CD1c-positive myeloid dendritic cell (primary cell): Measurements from ENCODE around the gene ANKDD1A.

Experiments
- DNase-seq: peaks from one replicate; pipeline ENCODE4 v3.0.0-alpha.2; 2016; ENCODE audit errors: extremely low spot score

ANKDD1A gene

DNA sequence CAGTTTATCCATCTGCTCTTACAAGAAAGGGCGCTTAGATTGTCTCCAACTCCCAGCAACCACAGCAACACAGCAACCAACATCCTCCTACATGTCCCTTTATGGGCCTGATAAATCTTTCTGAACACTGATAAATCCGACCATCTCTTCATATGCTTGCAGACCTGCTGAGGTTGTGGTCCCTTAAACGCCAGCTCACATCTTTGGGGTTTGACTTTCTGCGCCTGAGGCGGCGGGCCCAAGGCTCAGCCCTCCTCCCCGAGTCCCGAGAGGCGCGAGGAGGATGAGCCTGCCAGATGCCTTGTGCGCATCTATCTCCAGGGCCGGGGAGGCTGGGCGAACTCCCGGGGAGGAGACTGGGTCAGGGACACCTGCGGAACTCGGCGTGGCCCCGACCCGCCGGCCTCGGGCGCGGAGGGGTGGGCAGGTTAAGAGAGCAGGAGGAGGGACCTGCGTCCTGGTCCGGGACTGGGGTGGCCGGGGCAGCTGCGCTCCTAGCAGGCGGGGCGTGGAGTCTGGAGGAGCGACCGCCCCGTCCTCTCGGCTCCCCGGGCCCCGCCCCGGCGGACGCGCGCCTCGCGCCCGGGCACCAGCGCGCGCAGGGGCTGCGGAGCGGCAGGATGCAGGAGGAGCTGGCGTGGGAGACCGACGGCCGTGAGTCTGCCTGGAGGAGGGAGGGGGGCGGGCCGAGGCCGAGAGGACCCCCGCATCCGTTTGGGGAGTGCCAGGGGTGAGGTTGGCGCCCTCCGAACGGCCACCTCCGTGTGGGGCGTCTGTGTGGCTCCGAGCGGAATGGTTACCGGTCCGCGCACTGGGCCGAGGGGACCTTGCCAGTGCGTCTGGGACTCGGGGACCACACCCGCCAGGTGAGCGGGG, at the start of gene ANKDD1A:
ANKDD1A (plus strand) TSS at position 592 of the 876 bp plus-strand sequence; CDS start at position 621, 29 bp downstream.
- DNase-seq: peak; percentile 41

DNA sequence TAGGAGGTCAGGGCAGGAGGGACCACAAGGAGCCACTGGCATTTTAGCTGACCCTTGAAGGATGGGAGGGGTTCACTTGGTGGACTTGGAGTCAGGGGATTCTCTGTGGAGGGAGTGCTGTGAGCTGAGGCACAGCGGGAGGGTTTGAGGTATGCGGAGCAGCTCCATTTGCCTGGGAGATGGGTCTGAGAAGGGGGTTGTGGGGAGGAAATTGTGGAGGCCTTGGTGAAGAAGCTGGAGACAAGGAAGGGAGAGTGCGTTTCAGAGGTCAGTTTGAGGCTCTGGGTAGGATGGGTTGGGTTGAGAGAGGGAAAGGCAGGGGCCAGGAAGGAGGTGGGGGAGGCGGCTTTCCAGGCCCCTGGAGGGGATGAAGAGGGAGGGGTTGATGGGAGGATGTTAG, 49.7 kb upstream of the ANKDD1A start:
- no peak for DNase-seq

DNA sequence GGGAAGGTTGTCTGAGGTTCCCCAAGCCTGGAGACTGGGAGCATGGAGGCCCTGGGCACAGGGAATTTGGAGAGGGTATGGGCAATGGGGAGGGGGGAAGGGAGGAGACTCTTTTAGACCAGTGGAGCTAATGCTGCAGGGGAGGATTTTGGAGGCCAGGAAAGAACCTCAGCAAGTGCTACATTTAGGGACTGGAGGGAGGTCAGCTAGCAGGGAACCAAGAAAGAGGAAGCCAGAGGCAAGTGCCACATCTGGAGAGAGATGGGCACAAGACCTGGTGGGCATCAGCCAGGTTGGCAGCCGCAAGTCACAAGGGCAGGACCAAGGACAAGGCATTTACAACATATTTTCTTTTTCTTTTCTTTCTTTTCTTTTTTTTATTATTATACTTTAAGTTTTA, 49.3 kb upstream of the ANKDD1A start:
- no peak for DNase-seq

DNA sequence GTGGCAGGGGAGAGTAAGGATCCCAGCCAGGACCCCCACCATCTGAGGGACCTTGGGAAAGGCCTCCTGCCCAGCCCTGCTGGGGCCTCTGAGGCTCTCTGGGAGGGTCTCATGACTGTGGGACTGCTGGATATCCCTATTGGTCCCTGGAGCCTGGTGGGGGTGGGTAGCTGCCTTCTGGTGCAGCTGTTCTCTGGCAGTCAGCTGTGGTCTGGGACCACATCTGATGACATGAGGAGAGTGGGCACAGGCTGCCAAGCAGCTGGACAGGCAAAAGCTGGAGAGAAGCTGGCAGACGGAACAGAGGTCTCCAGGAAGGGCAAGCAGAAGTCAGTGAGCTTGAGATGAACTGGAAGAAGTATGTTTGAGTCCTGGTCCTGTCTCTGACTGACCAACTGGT, 47.6 kb upstream of the ANKDD1A start:
- no peak for DNase-seq

DNA sequence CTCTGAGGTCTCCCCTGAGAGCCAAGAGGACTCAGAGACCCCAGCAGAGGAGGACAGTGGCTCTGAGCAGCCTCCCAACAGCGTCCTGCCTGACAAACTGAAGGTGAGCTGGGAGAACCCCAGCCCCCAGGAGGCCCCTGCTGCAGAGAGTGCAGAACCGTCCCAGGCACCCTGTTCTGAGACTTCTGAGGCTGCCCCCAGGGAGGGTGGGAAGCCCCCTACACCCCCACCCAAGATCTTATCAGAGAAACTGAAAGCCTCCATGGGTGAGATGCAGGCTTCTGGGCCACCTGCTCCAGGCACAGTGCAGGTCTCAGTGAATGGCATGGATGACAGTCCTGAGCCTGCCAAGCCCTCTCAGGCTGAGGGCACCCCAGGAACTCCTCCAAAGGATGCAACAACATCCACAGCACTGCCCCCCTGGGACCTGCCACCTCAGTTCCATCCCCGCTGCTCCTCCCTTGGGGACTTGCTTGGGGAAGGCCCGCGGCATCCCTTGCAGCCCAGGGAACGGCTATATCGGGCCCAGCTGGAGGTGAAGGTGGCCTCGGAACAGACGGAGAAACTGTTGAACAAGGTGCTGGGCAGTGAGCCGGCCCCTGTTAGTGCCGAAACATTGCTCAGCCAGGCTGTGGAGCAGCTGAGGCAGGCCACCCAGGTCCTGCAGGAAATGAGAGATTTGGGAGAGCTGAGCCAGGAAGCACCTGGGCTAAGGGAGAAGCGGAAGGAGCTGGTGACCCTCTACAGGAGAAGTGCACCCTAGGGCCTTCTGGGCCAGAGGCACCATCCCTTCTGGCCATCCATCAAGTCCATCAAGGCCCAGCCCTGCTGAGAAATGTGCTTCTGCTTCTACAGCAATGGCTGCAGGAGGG, 46.3 kb upstream of the ANKDD1A start:
- no peak for DNase-seq

DNA sequence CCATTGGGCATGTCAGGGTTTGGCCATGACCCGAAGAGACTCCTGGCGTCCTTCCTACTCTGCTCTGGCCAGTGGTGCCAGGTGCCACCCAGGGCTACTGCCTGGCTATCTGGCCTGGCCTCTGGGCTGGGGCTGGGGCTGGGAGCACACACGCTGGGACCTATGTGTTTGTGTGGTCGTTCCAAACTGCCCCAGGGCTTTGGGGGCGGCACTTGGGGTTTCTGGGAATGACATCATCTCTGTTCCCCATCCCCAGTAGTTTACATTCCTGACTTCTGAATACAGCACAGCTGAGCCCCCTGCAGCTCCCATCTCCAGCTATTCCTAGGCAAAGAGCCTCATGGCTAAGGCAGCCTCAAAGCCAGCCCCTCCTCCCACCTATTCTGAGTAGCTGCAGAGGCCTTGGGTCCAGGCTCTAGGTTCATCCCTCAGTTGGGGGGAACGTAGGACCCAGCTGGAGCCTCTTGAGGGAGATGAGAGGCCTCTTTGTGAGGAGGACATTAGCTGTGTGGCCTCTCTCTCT, 45.6 kb upstream of the ANKDD1A start:
- no peak for DNase-seq

DNA sequence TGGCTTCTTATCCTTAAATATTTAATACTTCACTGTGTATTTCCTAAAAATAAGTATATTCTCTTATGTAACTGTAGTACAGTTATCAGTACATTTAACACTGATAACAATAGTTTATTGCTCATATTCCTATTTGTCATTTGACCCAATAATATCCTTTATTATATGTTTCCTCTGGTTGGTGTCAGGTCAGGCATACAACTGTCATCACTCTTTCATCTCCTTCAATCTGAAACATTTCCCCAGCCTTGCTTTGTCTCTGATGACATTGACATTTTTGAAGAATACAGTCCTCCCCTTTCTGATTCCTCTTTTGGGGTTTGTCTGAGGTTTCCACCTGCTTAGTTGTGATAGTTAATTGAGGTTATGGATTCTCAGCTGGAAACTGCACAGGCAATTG, 42.2 kb upstream of the ANKDD1A start:
- no peak for DNase-seq

DNA sequence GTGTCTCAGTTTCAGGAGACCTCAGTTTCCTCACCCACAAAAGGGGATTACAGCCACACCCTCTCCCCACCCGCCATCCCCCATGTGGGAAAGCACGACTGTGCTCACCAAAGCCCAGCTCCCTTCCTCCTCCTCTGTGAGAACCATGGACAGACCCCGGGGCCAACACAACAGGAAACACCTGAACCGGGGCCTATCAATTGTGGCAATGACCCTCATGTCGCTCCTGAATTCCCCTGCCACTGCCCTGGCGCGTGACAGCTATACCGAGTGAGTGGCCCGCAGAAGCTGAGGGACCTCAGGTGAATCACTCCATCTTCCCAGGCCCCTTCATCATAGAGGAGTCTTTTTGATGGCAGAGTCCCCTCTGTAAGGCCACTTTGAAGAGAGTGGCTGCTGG, 41.3 kb upstream of the ANKDD1A start:
- no peak for DNase-seq

DNA sequence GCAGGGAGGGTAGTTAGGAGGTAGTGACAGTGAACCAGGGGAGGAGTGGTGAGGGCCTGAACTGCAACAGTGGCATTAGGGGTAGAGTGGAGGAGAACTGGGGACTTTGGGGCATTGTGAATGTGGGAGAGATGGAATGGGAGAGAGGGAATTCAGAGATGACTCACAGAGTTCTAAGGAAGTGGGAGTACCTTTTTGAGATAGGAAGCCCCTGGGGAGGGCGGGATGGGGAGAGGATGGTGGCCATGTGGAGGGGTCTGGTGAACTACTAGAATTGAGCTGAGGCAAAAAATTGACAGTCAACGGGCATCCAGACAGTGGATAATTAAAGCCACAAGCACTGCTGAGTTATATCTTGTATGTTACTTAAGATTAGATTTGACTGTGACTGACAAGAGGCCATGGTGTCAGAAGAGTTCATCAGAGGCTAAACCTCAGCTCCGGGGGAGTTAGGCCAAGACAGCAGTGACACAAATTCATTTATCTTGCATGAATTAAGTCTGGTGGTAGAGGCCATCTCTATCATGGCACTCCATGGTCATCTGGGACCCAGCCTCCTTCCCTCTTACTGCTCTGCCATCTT, 36.0 kb upstream of the ANKDD1A start:
- DNase-seq: no peak

DNA sequence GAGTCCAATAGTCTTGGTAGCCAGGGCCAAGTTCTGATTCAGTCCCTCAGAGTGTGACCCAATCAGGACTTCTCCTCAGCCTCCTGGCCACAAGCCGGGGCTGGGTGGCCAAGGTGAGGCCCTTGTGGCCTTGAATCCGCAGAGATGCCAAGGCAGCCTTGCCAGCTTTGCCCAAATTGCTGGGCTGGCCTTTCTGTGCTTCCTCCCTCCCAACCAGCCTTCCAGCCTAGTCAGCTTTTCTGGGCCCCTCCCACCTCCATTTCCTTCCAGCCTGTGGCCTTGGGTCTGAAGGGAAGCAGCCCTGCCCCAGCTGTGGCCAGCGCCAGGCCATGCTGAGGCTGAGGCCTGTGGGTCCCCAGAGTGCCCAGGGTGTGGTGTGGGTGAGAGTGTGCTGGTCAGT, 34.3 kb upstream of the ANKDD1A start:
- peak; percentile 80 for DNase-seq

DNA sequence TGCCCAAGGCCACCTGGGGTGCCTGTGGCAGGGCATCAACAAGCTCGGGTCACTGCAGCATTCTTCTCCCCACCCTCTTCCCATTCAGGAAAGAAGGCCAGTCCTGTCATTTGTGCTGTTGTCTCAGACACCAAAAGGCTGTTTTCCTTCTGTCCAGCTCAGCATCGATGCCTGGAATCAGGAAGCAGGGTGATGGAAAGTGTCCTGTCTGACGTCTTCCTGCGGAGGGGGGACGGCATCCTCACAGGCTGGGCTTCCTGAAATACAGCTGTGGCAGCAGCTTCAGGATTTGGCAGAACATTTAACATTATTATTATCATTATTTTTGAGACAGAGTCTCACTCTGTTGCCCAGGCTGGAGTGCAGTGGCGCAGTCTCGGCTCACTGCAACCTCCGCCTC, 33.0 kb upstream of the ANKDD1A start:
- peak; percentile 51 for DNase-seq

DNA sequence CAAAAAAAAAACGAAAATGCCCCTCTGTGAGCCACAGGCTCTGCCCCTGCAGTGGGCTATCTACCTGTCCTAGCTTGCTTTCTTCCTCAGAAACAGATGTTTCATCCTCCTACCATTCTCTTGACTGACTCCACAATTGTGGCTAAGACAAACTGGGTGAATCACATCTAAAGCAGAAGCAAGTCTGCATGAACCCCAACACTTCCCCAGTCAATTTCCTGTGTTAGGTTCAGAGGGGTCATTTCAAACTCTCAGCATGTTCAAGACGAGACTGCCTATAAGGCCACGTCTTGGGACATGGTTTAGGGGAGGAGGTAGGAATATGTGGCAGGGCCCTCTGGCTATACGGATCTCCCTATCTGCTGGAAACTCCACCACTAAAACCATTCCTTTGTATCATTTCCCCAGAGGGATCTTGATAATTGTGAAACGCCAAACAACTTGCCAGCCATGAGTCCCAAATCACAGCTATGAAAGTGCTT, 28.6 kb upstream of the ANKDD1A start:
- DNase-seq: peak; percentile 90

DNA sequence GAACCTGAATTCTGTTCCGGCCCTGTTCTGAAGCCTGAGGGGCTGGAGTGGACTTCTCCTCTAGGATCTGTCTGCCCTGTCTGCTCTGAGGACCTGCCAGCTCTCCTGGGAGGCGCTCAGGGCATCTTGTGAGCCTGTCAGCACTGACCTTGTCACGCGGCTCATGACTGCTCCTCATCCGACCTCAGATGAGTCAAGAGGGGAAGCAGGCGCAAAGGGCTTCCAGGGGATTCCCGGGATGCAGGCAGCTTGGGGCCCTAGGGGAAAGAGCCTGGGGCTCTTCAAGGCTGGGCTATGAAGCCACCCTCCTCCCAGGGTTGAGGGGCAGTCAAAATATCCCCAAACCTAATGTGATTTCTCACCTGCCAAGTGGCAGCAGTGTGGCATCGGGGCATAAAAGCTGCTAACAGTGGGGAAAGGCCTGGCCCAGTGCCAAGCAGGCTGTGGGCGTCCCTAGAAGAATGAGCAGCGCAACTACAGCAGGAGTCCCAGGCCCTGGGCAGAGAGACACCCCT, 27.6 kb upstream of the ANKDD1A start:
- DNase-seq: peak; percentile 96

DNA sequence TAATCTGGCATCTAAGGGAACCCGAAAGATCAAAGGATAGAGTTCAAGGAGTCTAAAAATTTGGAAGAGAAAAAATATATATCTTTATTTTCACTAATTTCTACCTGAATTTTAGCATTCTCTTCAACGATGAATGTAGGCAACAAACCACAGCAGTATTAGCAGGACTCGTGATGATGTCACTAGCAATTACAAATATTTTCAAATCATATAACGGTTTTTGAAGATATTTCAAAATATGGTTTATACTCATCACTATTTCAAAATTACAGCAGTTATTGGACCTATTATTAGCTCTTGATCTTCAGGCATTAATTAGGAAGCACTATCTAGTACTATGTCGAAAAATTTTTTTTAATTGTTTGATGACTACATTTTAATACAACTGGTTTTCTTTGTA, 27.0 kb upstream of the ANKDD1A start:
- peak; percentile 48 for DNase-seq

DNA sequence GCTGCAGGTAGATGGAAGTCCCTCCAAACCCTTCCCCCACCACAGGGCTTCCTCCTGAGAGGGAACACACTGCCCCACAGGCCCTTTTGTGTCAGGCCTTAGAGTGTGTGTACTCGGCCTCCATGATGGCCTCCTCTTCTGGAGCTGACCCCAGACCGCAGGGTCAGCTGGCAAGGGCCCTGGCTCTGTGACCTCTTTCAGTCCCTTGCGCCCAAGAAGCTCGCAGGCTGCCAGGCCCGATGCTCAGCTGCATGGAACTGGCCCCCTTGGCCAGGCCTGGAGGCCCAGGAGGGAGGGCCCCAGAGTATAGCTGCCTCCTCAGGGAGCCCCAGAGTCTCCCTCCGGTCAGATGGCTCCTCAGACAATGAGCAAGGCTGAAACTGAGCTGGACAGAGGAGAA, 23.4 kb upstream of the ANKDD1A start:
- no peak for DNase-seq

DNA sequence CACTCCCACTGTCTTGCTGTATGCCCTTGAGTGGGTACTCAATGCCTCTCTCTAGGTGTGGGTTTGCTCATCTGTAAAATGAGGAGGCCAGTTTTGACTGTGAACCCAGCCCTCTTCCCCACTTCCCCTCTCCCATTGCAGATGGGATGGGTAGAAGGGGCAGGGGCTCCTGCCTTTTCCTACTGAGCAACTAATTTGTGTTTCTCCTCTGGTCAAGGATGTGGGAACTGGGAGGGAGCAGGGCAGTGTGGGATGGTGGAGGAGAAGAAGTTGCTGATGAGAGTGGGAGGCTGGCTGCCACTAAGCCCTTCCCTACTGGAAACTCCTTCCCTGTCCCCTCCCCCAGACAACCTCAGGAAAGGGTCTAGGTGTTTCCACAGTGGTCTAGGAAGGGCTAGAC, 20.1 kb upstream of the ANKDD1A start:
- peak; percentile 53 for DNase-seq

DNA sequence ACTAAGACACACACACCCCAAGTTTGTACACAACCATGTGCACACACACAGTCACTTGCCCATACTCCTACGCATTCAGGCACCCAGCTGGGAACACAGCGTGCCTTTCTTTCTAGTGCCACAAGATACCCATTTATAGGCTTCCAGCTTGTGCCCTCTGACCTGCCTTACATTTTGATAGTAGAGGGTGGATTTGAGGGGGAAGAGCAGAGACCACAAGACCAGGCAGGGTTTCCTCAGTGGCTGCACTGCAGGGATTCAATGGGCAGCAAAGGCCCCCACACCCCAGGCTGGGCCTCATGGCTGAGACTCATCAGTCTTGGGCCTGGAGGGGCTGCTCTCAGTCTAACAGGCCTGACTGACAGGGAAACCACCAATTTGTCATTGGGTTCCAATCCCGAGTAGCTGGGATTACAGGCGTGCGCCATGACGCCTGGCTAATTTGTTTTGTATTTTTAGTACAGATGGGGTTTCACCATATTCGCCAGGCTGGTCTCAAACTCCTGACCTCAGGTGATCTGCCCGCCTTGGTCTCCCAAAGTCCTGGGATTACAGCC, 18.8 kb upstream of the ANKDD1A start:
- no peak for DNase-seq

DNA sequence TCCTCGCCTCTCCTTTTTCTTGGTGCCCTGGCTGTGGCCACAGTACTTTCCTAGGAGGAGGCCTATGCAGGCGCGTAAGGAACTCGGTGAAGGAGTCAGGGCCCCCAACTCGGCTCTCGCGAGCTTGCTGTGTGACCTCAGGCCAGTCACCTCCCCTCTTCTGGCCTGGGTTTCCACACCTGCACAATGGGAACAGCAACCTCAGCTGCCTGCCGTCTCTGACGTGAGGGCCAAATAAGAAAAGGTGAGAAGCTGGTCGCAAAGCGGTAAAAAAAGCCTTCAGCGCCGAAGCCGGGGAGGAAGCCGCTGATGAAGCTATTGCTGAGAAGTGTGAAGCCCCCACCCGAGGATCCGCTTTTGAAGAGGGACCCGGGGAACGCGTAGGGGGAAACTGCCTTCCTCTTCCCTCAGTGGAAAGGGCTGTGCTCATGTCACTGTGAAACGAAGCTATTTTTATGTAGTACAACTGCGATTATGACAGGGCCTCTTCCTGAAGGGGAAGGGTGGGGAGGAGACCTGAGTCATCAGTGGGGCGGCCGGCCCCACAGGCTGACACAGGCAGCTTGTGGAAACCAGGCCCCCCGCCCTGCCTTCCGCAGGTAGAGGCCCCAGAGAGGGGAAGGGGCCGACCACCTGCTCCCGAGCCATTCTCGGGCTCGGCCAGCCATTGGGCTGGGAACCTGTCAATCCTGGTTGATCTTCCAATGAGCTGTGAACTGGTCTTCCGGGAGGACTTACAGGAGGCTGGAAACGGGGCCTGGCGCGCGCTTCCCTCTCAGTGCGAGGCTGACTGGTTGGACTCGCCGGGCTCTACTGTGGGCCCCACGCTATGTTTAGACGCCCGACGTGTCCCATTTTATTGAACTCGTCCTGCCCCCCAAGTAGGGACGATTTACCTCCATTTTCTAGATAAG, 18.0 kb upstream of the ANKDD1A start:
- peak; percentile 97 for DNase-seq

DNA sequence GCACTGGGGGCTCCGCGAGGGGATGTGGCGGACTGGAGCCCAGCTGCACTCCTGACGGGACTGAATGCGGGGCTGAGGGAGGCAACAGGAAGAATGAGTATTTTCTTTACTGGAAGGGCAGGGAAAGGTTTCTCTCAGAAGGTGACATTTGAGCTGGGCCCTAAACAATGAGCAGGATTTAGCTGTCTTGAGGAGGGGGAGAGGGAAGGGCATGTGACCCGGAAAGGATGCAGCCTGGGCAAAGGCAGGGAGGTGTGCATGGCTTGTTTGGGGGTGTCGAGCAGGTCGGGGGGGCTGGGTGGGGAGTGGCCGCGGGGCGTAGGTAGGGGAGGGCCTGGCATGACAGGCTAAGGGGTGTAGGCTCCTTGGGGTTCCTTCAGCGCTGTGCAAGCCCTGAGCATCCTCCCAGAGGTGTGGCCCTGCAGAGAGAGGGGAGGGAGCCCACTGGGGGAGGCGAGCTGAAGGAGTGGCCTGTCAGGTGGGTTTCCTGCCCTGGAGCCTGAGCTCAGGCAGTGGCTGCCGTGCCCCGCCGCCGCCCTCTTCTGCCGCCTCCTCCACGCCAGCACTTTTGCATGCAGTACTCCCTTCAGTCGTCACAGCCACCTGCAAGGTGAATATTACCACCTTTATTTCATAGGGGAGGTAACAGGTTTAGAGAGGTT, 17.2 kb upstream of the ANKDD1A start:
- DNase-seq: peak; percentile 53
